Urinary bladder (tissue), 2 donors: ENCODE measurements around the gene ATP7B. TPM values are rescaled to one million over a fixed set of nuclear protein-coding genes. Genes with fewer than 3 reads are reported as not detected.

Experiments used
- polyA plus RNA-seq: library from polyadenylated mRNA; stranded (reverse); fragments of 200-250 nt; gene quantifications from one replicate; pipeline ENCODE4 v1.2.3, GENCODE V29; 2013
- total RNA-seq: library from RNA; depleted of rRNA; stranded (reverse); fragments of >200 nt; gene quantifications from one replicate; pipeline ENCODE4 v1.2.3, GENCODE V29; 2014
- donor health status: healthy.

ATP7B gene
- total and polyA plus RNA-seq, 2 donors: 3.0 to 6.7 TPM

Other genes starting within 250 kb of the ATP7B start
- gene DHRS12, start 207.3 kb downstream of the ATP7B start, total RNA-seq: 6.4 TPM
- 16.8 TPM for gene DHRS12, start 207.3 kb downstream of the ATP7B start, polyA plus RNA-seq
- gene TMEM272, start 166.3 kb downstream of the ATP7B start, total RNA-seq: not detected
- not detected for gene TMEM272, start 166.3 kb downstream of the ATP7B start, polyA plus RNA-seq
- not detected for gene CCDC70, start 149.5 kb downstream of the ATP7B start, total RNA-seq
- gene CCDC70, start 149.5 kb downstream of the ATP7B start, polyA plus RNA-seq: not detected
- 24.7 TPM for gene ALG11, start 948 bp upstream of the ATP7B start, total RNA-seq
- 9.1 TPM for gene ALG11, start 948 bp upstream of the ATP7B start, polyA plus RNA-seq
- gene UTP14C, start 13.2 kb upstream of the ATP7B start, total RNA-seq: 29.2 TPM
- gene UTP14C, start 13.2 kb upstream of the ATP7B start, polyA plus RNA-seq: 10.7 TPM
- 1.4 TPM for gene NEK5, start 117.6 kb upstream of the ATP7B start, total RNA-seq
- gene NEK5, start 117.6 kb upstream of the ATP7B start, polyA plus RNA-seq: 0.16 TPM
- gene NEK3, start 148.1 kb upstream of the ATP7B start, total RNA-seq: 22.3 TPM
- gene NEK3, start 148.1 kb upstream of the ATP7B start, polyA plus RNA-seq: 14.2 TPM